Esophagus squamous epithelium (tissue), 5 donors: Measurements from ENCODE around the gene ZBTB46. TPM values are rescaled to one million over a fixed set of nuclear protein-coding genes. Genes with fewer than 3 reads are reported as not detected.
"Not testable (repeated sequence)": the region's sequence is repeated elsewhere in the genome, so short reads cannot be mapped to it uniquely, and the experiment has no call there.

Experiments used
- DNase-seq: peaks from one replicate; lab custom pipeline; 2025; lab: John Stamatoyannopoulos, UW
- H3K27ac ChIP-seq, 4 donors: fragments of 200-600 bp; sonication (generic); one replicate each; pipeline ENCODE4 v1.5.1; 2016 to 2019; ENCODE audit warnings: mild to moderate bottlenecking in 1 of 4
- H3K27me3 ChIP-seq, 4 donors: fragments of 200-600 bp; sonication (generic); 1 replicate in 3 of 4; 2 replicates in 1 of 4; pipeline versions ENCODE4 v1.5.1 to v1.6.0; 2017 to 2021; ENCODE audit warnings: antibody characterized with exemption in 1 of 4
- H3K36me3 ChIP-seq, 3 donors: fragments of 200-600 bp; sonication (generic); one replicate each; pipeline ENCODE4 v1.5.1; 2016 to 2019
- H3K4me1 ChIP-seq, 3 donors: fragments of 200-600 bp; sonication (generic); one replicate each; pipeline ENCODE4 v1.5.1; 2017 to 2019
- H3K4me3 ChIP-seq, 4 donors: fragments of 200-600 bp; sonication (generic); 1 replicate in 3 of 4; 2 replicates in 1 of 4; pipeline ENCODE4 v1.5.1; 2016 to 2019; ENCODE audit warnings: mild to moderate bottlenecking in 2 of 4, moderate library complexity in 1 of 4
- H3K9me3 ChIP-seq, 3 donors: fragments of 200-600 bp; sonication (generic); one replicate each; pipeline ENCODE4 v1.5.1; 2016 to 2019
- POLR2A ChIP-seq, 4 donors: fragments of 450-650 bp; IDR thresholded peaks; one replicate each; pipeline ENCODE4 v1.6.1; 2017; ENCODE audit warnings: antibody characterized with exemption in 4 of 4, mild to moderate bottlenecking in 4 of 4, moderate library complexity in 3 of 4
- WGBS, 2 donors: methylation state at CpG; one replicate each; pipeline ENCODE4 v1.1.5; 2018; 5-methylcytosine and 5-hydroxymethylcytosine counted together
- intact Hi-C: fragments of 100-400 bp; cut with DNase I; formaldehyde crosslinking; loops from one replicate; pipeline ENCODE4 v1.15.0; 2022
- total RNA-seq, 4 donors: library from RNA; depleted of rRNA; stranded (reverse); fragments of >200 nt; gene quantifications; one replicate each; pipeline ENCODE4 v1.1.0, GENCODE V29; 2016
- TF ChIP-seq, protein P1 (sequence below), 6 experiments: fragments of 450-650 bp in 4 of 6; fragments of 200-600 bp in 2 of 6; sonication (generic) in 2 of 6; IDR thresholded peaks; one replicate each; pipeline ENCODE4 v1.5.1; 2016 to 2019; ENCODE audit warnings: antibody characterized with exemption in 6 of 6, mild to moderate bottlenecking in 4 of 6, moderate library complexity in 4 of 6
- donor health status: DM: yes; HTN: yes; CAD: no.

ZBTB46 gene
- total RNA-seq, 4 donors from 2014 or later = 0.79 to 4.2 (median 2.0) TPM

DNA sequence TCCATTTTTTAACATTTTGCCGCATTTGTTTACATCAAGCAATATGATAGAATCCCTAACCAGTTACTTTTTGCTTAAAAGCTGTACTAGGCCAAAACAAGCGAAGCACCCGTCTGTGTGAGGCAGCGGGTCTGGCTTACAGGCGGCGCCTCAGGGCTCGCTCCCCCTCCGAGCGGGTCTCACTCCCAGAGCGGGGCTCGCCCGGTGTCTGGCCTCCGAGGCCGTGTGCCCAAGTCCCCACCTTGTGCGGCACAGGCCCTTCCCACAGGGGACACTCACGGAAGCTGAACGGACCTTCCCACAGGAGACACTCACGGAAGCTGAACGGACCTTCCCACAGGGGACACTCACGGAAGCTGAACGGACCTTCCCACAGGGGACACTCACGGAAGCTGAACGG lies 23.4 kb downstream of the ZBTB46 start:
- no peaks in the 10 kb centered on the region for H3K9me3 ChIP-seq
- intact Hi-C loops = no loop called here
- no peak for TF ChIP-seq POLR2A (IDR thresholded peaks at IDR 0.05)
- TF ChIP-seq, protein P1, sequence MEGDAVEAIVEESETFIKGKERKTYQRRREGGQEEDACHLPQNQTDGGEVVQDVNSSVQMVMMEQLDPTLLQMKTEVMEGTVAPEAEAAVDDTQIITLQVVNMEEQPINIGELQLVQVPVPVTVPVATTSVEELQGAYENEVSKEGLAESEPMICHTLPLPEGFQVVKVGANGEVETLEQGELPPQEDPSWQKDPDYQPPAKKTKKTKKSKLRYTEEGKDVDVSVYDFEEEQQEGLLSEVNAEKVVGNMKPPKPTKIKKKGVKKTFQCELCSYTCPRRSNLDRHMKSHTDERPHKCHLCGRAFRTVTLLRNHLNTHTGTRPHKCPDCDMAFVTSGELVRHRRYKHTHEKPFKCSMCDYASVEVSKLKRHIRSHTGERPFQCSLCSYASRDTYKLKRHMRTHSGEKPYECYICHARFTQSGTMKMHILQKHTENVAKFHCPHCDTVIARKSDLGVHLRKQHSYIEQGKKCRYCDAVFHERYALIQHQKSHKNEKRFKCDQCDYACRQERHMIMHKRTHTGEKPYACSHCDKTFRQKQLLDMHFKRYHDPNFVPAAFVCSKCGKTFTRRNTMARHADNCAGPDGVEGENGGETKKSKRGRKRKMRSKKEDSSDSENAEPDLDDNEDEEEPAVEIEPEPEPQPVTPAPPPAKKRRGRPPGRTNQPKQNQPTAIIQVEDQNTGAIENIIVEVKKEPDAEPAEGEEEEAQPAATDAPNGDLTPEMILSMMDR (IDR thresholded peaks at IDR 0.05) = no peak

GRCh38 chr20:63804308-63804636 lies 26.8 kb downstream of the ZBTB46 start:
- WGBS, 2 donors = 56 to 73% methylated on average over 4 of the region's 8 CpGs
- H3K4me3 ChIP-seq = no peak overlapping the region
- TF ChIP-seq, protein P1 (IDR thresholded peaks at IDR 0.05) = no peak
- no peak for TF ChIP-seq POLR2A (IDR thresholded peaks at IDR 0.05)
- no peaks in the 10 kb centered on the region for H3K27me3 ChIP-seq
- no peaks in the 10 kb centered on the region for H3K4me1 ChIP-seq
- H3K36me3 ChIP-seq = no peaks in the 10 kb centered on the region
- DNase-seq = no peak
- intact Hi-C loops = no loop called here
- H3K27ac ChIP-seq = peak overlapping the region in 2 of 4 donors; percentile 29 to 39
- no peaks in the 10 kb centered on the region for H3K9me3 ChIP-seq

More for the DNA sequence above, 23.4 kb downstream of the ZBTB46 start:
- Histone ChIP-seq H3K27me3 (no peaks in the 10 kb centered on the region), H3K36me3 (no peaks in the 10 kb centered on the region), H3K4me1 (no peaks in the 10 kb centered on the region), H3K27ac (no peak overlapping the region), H3K4me3 (no peak overlapping the region)
- DNase-seq = no peak
- 97 to 100% methylated on average over 1 to 14 of the region's 23 CpGs for WGBS, 2 donors

GRCh38 chr20:63802469-63803240 lies 28.4 kb downstream of the ZBTB46 start:
- Histone ChIP-seq H3K27me3 (no peaks in the 10 kb centered on the region), H3K36me3 (no peaks in the 10 kb centered on the region), H3K9me3 (no peaks in the 10 kb centered on the region), H3K27ac (no peak overlapping the region), H3K4me3 (no peak overlapping the region), H3K4me1 (no peaks in the 10 kb centered on the region)
- TF ChIP-seq, protein P1 (IDR thresholded peaks at IDR 0.05) = no peak
- TF ChIP-seq POLR2A (IDR thresholded peaks at IDR 0.05) = no peak
- DNase-seq = no peak
- WGBS, 2 donors = 80 to 86% methylated on average over 18 to 24 of the region's 51 CpGs
- intact Hi-C loops = no loop called here

DNA sequence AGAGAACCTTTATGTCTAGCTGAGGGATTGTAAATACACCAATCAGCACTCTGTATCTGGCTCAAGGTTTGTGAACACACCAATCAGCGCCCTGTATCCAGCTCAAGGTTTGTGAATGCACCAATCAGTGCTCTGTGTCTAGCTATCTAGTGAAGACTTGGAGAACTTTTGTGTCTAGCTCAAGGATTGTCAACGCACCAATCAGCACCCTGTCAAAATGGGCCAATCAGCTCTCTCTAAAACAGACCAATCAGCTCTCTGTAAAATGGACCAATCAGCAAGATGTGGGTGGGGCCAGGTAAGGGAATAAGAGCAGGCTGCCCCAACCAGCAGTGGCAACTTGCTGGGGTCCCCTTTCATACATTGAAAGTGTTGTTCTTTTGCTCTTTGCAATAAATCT lies 29.9 kb downstream of the ZBTB46 start:
- H3K27ac ChIP-seq, H3K36me3 ChIP-seq, H3K9me3 ChIP-seq, DNase-seq, H3K4me3 ChIP-seq, H3K27me3 ChIP-seq, intact Hi-C loops, H3K4me1 ChIP-seq: not testable (repeated sequence)
- 100% methylated on average over 1 of the region's 2 CpGs for WGBS, 2 donors

DNA sequence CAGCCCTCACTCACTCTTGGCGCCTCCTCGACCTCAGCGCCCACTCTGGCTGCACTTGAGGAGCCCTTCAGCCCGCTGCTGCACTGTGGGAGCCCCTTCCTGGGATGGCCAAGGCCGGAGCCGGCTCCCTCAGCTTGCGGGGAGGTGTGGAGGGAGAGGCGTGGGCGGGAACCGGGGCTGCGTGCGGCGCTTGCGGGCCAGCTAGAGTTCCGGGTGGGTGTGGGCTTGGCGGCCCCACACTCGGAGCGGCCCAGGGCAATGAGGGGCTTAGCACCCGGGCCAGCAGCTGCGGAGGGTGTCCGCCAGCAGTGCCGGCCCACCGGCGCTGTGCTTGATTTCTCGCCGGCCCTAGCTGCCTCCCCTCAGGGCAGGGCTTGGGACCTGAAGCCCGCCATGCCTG lies 30.7 kb downstream of the ZBTB46 start:
- H3K9me3 ChIP-seq, DNase-seq, intact Hi-C loops: not testable (repeated sequence)

DNA sequence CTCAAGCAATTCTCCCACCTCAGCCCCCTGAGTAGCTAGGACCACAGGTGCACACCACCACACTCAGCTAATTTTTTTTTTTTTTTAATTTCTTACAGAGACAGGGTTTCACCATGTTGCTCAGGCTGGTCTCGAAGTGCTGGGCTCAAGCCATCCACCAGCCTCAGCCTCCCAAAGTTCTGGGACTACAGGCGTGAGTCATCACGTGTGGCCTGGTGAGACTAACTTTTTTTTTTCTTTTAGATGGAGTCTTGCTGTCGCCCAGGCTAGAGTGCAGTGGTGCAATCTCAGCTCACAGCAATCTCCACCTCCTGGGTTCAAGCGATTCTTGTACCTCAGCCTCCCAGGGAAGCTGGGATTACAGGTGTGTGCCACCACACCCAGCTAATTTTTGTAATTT lies 31.9 kb downstream of the ZBTB46 start:
- H3K9me3 ChIP-seq, H3K4me1 ChIP-seq, DNase-seq, H3K27me3 ChIP-seq, H3K27ac ChIP-seq, H3K4me3 ChIP-seq, intact Hi-C loops, H3K36me3 ChIP-seq: not testable (repeated sequence)
- 45 to 62% methylated on average over 5 of the region's 5 CpGs for WGBS, 2 donors

More for the DNA sequence above, 30.7 kb downstream of the ZBTB46 start:
- H3K4me3 ChIP-seq, H3K4me1 ChIP-seq, H3K27ac ChIP-seq, H3K36me3 ChIP-seq, H3K27me3 ChIP-seq: not testable (repeated sequence)
- WGBS, 2 donors = 93% methylated on average over 3 of the region's 27 CpGs; no CpG with 5 or more reads in 1 of the 2 donors

DNA sequence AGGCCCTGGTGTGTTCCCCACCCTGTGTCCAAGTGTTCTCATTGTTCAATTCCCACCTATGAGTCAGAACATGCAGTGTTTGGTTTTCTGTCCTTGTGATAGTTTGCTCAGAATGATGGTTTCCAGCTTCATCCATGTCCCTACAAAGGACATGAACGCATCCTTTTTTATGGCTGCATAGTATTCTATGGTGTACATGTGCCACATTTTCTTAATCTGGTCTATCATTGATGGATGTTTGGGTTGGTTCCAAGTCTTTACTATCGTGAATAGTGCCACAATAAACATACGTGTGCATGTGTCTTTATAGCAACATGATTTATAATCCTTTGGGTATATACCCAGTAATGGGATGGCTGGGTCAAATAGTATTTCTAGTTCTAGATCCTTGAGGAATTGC lies 33.9 kb downstream of the ZBTB46 start:
- H3K4me1 ChIP-seq, DNase-seq, H3K36me3 ChIP-seq, H3K9me3 ChIP-seq, H3K4me3 ChIP-seq, intact Hi-C loops, H3K27ac ChIP-seq: not testable (repeated sequence)
- 70 to 74% methylated on average over 3 of the region's 3 CpGs for WGBS, 2 donors
- peaks cover 0 to 12% (median 0%) of the 10 kb centered on the region in 4 donors for H3K27me3 ChIP-seq
